GM21360 (cell line): ENCODE data around the gene NGFR.
"Not testable (repeated sequence)": the region's sequence is repeated elsewhere in the genome, so short reads cannot be mapped to it uniquely, and the experiment has no call there.

Experiments
- ATAC-seq: cut with Tn5 transposase; IDR thresholded peaks from one replicate; pipeline ENCODE4 v1.9.1; 2021; ENCODE audit warnings: mild to moderate bottlenecking, moderate library complexity; ENCODE audit not compliant: unreplicated experiment

Gene NGFR

GRCh38 chr17:49496183-49496866 is 1.2 kb downstream of the NGFR start:
- peak; percentile 51 for ATAC-seq

DNA sequence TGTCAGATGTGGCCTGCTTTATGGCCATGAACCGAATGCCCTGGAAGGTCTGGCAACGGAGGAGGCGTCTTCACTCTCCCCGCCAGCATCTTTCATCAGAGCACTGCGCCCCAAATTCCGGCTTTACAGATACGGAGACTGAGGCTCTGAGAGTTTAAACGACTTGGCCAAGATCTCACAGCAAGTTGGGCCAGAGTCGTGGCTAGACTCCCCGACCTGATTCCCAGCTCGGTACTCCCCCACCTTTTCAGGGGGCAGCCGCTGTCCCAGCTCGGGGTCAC is 1.7 kb downstream of the NGFR start:
- no peak for ATAC-seq

DNA sequence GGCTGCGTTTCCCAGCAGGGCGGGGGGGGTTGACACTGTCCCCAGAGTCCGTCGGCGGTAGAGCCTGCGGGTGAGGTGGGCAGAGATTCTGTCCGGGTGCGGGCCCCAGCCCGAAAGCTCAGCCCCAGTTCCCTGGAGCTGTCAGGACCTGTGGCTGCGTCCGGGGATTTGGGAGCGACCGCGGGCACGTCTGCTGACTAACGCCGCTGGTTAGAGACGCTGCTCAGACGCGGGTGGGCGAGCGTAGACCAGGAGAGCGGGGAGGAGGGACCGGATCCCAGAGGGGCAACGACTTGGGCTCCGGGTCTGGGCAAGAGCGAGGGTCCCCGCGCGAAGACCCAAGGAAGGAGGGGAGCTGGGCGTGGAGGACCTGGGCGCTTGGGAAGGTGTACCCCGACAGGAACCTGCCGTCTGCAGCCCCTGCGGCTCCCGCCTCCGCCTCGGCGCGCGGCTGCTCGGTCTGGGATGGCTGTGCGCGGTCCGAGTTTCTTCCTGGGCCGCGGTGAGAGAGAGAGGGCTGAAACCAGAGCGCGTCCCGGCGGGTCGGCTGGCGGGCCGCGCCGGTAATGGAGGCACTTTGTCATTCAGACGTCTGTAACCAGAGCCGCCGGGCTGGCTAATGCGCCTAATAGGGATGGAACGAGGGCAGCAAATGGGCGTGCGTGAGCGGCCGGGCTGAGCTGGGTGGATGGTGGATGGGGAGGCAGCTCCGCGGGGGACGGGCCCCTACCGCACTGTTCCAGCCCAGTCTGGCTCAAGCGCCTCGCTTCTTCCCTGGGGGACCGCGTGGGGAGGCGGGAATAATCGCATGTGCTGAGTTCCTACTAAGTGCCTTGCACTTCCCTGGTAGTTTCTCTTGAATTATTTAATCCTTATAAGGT is 2.3 kb downstream of the NGFR start:
- no peak for ATAC-seq

GRCh38 chr17:49498029-49498615 is 3.0 kb downstream of the NGFR start:
- no peak for ATAC-seq

DNA sequence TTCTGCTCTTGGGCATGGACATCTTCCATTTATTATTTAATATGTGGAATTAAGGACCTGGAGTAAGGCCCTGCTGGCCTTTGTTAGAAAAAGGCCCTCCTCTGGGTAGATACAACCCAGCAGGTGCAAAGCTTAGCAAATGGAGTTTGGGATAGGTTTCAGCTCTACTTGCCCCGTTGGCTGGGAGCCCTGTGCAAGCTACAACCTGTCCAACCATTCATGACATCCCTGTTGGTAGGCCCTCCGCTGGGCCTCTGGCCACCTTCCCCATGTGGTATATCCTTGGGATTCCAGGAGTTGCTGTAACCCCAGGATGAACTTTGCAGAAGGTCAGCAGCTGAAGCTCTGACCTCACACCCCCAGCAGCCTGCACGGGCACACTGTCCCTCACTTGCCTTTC is 6.4 kb downstream of the NGFR start:
- ATAC-seq = no peak

DNA sequence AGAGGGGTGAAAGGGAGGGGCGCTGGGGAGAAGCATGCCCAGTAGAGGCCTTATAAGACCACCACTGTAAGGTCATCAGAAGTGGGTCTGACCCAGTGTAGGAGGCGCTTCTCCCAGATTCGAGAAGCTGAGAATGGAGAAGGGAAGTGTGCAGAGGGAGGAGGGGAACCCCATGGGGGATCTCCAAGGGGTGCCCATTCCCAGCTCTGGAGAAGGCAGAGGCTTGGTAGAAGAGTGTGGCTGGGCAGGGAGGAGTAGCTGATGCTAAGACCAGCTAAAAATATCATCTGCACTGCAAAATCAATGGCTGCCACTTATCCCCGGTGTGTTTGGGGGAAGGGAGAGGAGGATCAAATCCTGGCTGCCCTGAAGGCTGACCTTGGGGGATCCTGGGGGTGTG is 7.2 kb downstream of the NGFR start:
- ATAC-seq = no peak

DNA sequence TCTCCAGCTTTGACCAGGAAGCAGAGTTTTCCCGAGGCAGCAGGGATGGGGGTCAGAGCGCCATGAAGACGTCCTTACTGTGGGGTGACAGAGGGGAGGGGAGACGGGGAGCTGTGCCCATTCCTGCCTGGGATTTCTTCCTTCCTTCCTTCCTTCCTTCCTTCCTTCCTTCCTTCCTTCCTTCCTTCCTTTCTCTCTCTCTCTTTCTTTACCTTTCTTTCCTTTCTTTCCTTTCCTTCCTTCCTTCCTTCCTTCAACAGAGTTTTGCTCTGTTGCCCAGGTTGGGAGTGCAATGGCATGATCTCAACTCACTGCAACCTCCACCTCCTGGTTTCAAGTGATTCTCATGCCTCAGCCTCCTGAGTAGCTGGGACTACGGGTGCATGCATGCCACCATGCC is 7.6 kb downstream of the NGFR start:
- ATAC-seq = not testable (repeated sequence)

- ATAC-seq = no peak
Observed at GRCh38 chr17:49504369-49504768, 9.3 kb downstream of the NGFR start.

GRCh38 chr17:49505854-49506253 is 10.8 kb downstream of the NGFR start:
- no peak for ATAC-seq

GRCh38 chr17:49506282-49506681 is 11.2 kb downstream of the NGFR start:
- no peak for ATAC-seq

- no peak for ATAC-seq
Observed at GRCh38 chr17:49508061-49508865, 13.2 kb downstream of the NGFR start.

- ATAC-seq = no peak
Observed at GRCh38 chr17:49508866-49509587, 13.9 kb downstream of the NGFR start.

DNA sequence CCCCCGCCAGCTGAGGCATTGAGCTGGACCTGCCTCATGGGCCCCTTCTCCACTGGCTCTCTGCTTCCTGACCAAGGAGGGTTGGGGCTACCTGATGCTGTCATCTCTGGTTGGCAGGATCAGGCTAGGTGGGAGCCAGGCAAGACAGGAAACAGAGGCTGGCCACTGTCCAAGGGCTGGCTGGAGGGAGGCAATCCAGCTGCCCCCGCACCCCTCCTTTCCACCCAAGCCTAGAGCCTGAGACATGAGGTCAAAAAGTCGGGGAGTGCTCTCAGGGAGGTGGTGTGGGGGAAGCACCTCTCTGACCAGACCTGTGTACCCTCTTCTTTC is 14.5 kb downstream of the NGFR start:
- no peak for ATAC-seq

- ATAC-seq = no peak
Observed at GRCh38 chr17:49510059-49510719, 15.1 kb downstream of the NGFR start.

GRCh38 chr17:49510720-49511110 is 15.6 kb downstream of the NGFR start:
- no peak for ATAC-seq

DNA sequence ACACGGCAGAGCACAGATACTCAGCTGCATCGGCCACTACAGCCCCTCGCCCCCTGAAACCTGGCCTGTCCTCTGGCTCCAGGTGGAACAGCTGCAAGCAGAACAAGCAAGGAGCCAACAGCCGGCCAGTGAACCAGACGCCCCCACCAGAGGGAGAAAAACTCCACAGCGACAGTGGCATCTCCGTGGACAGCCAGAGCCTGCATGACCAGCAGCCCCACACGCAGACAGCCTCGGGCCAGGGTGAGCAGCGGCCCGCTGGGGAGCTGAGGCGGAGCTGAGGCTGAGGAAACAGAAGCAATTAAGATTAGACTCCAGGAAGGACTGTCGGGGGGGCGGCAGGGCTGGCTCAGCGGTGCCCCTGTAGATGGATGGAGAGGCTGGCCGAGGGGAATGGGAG is 16.7 kb downstream of the NGFR start:
- ATAC-seq = no peak

DNA sequence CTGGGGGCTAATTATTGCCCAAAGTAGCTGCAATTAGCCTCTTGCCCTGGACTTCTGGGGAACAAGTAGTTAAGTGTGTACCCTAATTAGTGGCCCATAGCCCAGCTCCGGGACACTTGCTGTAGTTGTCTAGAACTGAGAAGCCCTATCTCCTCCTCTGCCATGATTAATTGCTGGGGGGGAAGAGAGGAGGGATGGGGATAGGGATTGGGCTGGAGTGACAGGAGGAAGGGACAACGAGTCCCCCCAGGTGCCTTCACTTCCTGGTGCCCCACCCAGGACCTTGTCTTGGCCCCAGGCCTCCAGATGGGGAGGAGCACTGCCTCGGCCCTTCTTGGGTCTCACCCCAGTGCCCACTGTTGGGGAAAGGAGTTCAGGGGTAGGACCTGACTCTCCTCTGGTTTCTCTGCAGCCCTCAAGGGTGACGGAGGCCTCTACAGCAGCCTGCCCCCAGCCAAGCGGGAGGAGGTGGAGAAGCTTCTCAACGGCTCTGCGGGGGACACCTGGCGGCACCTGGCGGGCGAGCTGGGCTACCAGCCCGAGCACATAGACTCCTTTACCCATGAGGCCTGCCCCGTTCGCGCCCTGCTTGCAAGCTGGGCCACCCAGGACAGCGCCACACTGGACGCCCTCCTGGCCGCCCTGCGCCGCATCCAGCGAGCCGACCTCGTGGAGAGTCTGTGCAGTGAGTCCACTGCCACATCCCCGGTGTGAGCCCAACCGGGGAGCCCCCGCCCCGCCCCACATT is 17.4 kb downstream of the NGFR start:
- ATAC-seq = no peak

- no peak for ATAC-seq
Observed at GRCh38 chr17:49513044-49513395, 17.9 kb downstream of the NGFR start.

- no peak for ATAC-seq
Observed at GRCh38 chr17:49513641-49514040, 18.5 kb downstream of the NGFR start.
